GM12873 (cell line): ENCODE results near the gene SLC7A9.

Source experiments
- TF ChIP-seq, protein P1 (sequence below): IDR thresholded peaks from 2 replicates; pipeline ENCODE4 v1.5.1; 2012; ENCODE audit warnings: low read depth, mild to moderate bottlenecking, moderate library complexity, low read length, control low read depth; ENCODE audit not compliant: insufficient read depth; ENCODE audit errors: missing control alignments

The SLC7A9 gene

DNA sequence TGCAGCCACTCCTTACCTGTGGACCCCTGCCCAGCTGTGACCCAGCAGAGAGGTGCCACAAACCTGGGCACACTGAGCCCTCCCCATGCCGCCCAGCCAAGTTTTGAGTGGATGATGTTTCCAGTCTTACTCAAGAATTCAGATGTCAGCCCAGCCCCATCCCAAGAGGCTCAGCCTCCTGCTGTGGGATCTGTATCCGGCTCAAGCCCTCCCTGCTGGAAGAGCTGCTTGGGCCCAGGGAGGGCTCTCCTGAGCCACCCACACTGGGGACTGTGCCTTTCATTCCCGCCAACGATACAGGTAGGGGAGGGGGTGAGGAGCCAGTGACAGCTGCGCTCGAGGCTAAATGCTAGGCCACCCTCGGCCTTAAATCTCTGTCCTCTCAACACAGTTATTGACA is 5.9 kb upstream of the SLC7A9 start:
- TF ChIP-seq, protein P1, sequence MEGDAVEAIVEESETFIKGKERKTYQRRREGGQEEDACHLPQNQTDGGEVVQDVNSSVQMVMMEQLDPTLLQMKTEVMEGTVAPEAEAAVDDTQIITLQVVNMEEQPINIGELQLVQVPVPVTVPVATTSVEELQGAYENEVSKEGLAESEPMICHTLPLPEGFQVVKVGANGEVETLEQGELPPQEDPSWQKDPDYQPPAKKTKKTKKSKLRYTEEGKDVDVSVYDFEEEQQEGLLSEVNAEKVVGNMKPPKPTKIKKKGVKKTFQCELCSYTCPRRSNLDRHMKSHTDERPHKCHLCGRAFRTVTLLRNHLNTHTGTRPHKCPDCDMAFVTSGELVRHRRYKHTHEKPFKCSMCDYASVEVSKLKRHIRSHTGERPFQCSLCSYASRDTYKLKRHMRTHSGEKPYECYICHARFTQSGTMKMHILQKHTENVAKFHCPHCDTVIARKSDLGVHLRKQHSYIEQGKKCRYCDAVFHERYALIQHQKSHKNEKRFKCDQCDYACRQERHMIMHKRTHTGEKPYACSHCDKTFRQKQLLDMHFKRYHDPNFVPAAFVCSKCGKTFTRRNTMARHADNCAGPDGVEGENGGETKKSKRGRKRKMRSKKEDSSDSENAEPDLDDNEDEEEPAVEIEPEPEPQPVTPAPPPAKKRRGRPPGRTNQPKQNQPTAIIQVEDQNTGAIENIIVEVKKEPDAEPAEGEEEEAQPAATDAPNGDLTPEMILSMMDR: no peak

DNA sequence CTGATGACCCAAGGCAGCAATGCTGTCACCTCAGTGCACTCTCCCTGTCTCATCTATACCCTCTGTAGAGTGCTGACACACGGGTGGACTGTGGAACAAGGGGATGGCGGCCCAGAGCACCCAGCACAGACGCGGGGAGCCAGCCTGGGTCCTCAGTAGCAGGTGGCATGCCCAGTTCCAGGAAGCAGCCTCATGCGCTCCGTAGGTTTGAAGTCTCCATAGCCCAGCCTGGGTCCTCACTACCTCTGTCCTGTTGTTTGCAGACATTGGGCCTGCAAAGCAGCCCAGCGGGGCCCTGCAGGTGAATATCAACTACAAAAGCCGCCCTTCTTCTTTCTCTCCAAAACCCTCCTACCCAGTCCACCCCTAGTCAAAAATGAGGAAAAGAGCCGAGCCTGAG is 5.0 kb upstream of the SLC7A9 start:
- TF ChIP-seq, protein P1: no peak

DNA sequence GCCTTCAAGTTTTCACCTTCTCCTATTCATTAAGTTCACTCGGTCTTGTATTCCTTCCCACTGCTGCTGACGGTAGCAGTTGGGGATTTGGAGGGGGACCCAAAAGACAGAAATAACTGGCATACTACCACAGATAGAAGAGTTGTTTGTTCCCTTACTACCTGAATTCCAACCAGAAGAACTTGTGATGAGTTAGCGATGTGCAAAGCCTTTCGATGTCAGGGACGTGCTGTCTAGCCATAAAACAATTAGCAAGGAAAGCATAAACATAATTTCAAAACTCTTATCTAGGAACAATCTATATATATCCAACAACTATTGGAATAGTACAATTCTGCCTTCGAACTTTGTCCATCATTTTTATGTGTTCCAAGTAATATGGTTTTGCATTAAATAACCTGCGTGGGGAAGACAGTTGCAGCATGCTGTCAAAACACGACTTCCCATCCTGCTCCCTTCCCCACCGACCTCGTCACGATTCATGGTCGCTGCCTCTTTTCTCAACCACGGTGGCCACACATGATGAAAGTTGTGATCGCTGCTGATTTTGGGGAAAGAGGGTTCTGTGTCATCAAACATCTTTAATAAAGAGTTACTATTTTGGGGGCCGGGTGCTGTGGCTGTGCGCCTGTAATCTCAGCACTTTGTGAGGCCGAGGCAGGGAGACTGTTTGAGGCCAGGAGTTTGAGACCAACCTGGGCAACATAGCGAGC is 3.8 kb upstream of the SLC7A9 start:
- TF ChIP-seq, protein P1: no peak

DNA sequence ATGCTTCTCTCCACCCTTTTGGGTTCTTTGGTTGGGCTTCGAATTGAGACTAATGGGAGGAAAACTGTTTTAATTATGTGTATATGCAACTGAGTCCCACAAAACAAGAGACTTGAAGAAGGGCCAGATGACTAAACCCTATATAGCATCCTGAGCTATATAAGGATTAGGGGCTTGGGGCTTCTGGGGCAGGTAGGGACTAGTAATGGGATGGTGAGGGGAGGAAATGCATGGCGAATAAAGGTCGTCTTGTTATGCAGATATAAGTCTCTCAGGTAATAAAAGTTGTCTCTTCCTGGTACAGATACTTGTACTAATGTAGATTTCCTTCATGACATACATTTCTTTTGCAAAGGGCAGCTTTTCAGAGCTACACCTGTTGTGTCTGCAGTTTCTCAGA is 2.8 kb upstream of the SLC7A9 start:
- TF ChIP-seq, protein P1: no peak

DNA sequence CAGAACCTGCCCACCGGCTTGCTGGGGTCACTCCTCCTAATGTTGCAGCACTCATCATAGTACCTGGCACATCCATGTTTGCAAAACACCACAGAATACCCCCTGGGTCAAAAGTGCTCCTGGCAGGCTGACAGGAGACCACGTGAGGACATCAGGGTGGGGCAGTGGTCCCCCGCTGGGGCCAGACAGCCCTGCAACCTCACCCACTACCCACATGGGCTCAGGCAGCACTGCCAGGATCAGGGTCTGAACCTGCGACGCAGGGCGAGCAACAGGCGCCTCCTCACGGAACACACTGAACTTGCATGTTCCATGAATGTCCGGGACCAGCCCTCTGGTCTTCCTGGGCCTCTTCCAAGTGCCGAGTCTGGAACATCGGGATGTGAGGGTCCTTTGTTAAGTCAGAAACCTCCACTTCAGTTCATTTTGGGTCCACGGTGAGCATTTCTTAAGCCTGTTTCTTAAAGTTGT is 1.4 kb upstream of the SLC7A9 start:
- TF ChIP-seq, protein P1: no peak

DNA sequence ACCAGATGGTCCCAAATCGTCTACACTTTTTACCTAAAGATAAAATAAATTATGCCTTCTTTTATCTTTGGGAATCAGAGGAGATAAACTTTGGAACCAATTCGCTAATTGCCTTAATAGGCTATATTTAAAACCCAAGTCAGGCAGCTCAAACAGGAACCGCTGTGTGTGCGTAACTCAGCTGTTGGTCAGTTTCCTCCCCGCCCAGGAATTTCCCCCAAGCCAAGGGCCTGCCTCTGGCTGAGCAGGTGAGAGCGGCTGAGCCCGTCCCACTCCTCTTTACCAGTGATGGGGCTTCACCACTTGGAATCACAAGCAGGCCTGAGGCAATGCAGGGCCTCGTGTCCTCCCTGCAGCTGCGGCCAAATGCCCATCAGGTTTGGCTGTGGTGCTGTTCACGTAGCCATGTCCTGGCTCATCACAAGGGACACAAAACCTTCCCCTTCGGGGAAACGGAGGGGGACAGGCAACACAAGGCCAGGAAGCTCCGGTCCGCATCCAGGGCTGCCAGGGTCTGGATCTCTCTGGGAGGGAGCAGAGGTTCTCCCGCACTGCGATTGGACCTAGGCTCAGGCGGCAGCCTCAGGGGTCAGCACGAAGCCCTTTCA is 503 bp upstream of the SLC7A9 start:
- TF ChIP-seq, protein P1: no peak

DNA sequence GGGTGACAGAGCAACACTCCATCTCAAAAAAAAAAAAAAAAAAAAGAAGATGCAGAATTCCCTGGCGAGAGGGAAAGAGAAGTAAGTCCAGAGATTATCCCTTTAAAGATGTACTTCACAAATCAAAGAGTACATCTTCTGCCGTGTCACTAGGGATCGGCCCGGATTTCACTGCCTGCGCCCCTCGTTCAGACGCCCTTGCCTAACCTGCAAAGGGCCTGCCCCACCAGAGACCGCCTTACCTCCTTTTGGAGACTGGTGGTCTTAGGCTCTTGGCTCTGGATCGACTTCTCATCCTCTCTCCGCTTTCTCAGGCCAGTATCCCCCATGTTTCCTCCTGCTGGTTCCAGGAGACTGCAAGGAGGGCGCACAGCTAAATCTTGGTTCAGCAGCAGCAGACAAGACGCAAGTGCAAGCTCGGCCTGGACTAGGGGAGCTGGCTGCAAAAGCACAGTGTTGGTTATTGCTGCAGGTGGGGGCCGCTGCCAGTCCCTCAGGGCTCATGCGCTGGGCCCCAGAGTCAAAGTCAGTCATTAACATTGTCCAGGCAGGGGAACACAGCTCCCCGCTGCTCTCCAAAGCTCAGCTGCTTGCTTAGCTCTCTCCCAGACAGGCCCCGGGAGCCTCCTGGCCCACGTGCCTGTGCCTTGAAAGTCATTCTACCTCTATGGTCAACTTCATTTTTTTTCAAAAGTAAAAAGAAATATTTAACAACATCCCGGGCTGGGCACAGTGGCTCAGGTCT is 1.2 kb downstream of the SLC7A9 start:
- TF ChIP-seq, protein P1: no peak
